Muscle of back (tissue), 11 donors: ENCODE measurements around the gene RILPL1. TPM values are rescaled to one million over a fixed set of nuclear protein-coding genes. Genes with fewer than 3 reads are reported as not detected.
"Not testable (repeated sequence)": the region's sequence is repeated elsewhere in the genome, so short reads cannot be mapped to it uniquely, and the experiment has no call there.

Experiments
- DNase-seq, 3 donors: peaks; one replicate each; pipeline versions ENCODE4 v3.0.0 to v3.0.0-alpha.2; 2013
- polyA plus RNA-seq, 10 donors: library from polyadenylated mRNA; unstranded; fragments of 120-200 nt; gene quantifications; one replicate each; pipeline ENCODE4 v1.2.1, GENCODE V29; 2013; ENCODE audit not compliant: insufficient read length in 10 of 10

The RILPL1 gene
- polyA plus RNA-seq, 10 donors, result 27.0 to 36.1 (median 28.9) TPM

DNA sequence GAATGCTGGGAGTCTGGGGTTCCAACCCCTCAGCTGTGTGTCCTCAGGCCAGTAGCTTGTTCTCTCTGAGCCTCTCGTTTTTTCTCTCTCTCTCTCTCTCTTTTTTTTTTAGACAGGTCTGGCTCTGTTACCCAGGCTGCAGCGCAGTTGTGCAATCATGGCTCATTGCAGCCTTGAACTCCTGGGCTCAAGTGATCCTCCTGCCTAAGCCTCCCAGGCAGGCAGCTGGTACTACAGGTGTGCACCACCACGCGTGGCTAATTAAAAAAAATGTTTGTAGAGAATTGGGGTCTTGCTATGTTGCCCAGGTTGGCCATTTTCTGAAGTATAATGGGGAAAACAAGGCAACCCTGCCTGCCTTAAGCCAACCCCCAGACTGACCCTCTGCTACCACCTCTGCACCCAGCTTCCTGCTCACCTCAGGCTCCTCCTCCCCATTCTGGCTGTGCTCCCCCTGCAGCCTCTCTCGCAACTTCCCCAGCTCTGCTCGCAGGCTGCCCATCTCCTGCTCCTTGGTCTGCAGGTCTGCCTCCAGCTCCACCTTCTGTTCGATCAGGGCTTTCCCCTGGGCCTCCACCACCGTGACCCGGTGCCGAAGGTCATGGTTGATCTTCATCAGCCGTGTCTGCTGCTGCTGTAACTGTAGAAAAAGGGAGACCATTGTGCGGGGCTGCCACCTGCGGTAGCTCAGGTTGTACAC is 35.2 kb downstream of the RILPL1 start:
- DNase-seq, result no peak

DNA sequence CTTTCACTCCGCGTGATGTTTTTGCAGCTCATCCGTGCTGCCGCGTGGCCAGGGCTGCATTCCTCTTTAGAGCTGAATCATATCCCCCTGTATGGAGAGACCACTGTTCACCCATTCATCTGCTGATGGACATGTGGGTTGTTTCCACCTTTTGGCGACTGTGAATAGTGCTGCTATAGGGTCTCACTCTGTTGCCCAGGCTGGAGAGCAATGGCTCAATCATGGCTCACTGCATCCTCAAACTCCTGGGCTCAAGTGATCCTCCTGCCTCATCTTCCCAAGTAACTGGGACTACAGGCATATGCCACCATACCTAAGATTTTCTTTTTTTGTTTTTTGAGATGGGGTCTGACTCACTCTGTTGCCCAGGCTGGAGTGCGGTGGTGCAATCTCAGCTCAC is 36.5 kb downstream of the RILPL1 start:
- no peak for DNase-seq

DNA sequence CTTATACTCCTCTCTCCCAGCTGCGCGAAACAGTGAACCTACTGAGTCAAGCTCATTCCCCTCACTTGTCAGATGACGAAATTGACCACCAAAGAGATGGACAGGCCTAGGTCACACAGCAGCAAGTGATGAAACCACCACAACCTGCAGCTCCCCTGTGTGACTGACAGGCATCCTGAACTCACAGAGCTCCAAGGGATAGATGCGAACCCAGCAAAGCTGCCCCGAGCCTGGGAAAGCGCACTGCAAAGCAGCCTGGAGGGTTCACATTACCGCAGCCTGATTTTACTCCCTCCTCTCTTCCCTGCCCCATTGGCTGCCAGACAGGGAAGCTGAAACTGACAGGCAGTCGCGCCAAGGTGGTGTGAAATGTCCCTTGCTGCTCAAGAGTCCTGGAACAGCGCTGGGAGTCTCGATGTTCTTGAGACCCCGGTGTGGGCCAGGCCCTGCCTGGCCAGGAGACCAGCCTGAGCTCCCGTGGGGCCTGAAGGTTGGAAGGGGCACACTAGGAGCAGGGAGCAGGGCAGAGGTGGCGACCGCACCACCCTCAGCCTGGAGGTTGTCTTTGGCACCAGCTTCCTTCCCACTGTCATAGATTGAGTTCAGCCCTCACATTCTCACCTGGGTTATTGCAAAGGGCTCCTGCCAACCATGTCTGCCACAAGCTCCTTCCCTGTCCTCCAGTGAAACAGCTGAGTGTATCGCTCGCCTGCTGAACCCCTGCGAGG is 39.2 kb downstream of the RILPL1 start:
- no peak for DNase-seq

DNA sequence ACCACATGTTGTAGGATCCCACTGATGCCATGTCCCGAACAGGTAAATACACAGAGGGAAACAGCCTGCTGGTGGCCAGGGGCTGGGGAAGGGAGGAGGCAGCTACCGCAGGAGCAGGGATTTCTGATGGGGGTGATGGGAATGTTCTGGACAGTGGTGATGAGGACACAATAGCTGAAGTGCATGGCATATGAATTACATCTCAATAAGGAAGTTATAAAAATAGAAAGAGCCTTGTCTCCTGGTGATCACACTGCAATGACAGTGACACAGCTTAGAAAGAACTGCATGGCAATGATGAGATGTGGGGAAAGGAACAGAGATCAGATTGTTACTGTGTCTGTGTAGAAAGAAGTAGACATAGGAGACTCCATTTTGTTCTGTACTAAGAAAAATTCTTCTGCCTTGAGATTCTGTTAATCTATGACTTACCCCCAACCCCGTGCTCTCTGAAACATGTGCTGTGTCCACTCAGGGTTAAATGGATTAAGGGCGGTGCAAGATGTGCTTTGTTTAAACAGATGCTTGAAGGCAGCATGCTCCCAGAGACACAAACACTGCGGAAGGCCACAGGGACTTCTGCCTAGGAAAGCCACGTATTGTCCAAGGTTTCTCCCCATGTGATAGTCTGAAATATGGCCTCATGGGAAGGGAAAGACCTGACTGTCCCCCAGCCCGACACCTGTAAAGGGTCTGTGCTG is 41.0 kb downstream of the RILPL1 start:
- DNase-seq, result not testable (repeated sequence)

DNA sequence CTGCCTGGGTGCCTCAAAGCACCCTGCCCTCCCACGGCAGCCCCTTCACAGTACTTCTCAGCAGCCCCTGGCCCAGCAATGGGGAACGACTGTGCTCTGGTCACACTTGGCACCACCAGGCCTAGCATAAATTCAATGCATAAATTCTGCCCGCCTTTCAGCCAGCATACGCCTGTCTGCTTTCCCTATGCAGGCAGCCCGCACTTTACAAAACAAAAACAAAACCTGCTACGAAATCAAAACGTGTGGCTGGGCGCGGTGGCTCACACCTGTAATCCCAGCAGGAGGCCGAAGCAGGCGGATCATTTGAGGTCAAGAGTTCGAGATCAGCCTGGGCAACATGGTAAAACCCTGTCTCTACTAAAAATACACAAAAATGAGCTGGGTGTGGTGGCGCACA is 42.0 kb downstream of the RILPL1 start:
- DNase-seq, result no peak

DNA sequence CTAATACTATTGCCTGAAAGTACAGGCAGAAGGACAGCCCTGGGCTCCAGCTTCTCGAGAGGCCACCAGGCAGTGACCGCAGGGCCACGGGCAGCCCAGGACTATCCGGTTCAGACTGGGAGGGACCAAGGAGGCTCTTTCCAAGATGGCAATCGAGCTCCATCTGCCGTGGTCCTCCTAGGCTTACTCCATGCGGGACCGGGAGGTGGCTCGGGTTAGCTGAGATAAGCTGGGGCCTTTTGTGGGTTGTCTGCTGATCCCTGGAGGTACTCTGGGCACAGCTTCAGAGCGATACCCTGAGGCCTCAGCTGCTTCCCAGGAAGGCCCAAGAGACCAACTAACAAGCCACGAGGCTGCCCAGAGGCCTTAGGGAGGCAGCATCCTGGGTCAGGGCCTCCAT is 42.5 kb downstream of the RILPL1 start:
- no peak for DNase-seq

DNA sequence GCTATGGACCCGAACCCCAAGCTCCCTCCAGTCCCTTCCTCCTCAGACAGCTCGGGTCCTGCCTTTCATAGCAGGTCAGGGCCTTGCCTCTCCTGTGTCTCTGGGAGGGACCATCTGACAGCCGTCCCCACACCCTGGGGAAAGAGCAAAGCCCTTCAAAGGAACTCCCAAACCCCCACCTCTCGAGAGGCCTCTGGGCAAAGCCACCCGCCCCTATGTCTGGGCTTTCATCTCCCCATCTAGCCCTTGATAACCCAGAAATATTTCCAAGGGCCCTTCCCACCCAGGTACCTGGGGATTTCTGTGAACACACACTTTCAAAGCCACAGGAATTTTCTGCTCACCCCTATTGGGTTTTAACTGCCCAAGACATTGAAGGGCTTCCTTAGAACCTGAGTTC is 43.4 kb downstream of the RILPL1 start:
- DNase-seq, result no peak

DNA sequence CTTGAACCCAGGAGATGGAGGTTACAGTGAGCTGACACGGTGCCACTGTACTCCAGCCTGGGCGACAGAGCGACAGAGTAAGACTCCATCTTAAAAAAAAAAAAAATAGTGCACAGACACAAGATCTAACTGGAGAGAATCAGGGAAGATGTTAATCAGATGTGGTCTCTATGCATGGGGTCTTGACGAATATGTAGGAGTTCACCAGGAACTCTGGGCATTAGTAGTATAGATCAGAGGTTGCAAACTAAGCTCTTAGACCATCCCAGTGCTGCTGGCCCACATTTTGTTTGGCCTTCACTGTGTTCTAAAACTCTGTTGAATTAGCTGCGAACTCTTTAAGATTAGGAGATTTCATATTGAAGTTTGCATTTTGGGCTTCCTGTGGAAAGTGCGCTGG is 43.9 kb downstream of the RILPL1 start:
- no peak for DNase-seq

DNA sequence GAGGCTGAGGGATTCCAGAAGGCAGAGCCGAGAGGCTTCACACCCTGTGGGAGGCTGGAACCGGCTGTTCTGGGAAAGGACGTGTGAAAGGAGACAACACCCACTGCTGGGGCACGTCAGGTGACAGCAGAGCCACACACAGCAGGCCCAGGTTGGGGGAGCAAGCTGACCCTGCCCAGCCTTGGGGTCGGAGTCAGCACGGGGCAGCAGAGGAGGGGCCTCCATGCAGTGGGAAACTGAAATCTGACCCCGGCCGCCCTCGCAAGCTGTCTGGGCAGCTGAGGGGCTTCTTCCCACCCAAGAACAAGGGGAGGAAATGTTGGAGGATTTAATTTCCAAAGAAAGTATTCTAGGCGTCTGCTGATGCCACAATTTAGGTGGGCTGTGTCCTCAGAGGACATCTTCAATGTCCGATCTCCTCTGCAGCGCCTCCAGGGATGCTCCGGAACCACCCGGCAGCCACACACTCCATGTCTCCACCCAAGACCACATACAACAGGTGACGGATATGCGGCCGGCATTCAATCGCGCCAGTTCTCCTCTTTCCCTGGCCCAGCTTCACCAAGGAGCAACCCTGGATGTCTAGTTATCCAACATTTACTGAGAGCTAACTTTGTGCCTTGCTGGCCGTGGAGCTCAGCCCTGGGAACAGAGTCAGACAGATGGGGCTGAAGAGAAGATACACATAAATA is 44.8 kb downstream of the RILPL1 start:
- no peak for DNase-seq

DNA sequence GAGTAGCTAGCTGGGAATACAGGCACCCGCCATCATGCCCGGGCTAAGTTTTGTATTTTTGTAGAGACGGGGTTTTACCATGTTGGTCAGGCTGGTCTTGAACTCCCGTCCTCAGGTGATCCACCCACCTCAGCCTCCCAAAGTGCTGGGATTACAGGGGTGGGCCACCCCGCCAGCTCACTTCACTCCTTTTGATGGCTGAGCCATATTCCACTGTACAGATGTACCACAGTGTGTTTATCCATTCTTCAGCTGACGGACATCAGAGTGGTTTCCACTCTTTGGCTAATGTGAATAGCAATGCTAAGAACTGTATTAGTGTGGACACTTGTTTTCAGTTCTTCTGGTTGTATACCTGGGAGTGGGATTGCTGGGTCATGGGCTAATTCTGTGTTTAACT is 46.1 kb downstream of the RILPL1 start:
- DNase-seq, result no peak

DNA sequence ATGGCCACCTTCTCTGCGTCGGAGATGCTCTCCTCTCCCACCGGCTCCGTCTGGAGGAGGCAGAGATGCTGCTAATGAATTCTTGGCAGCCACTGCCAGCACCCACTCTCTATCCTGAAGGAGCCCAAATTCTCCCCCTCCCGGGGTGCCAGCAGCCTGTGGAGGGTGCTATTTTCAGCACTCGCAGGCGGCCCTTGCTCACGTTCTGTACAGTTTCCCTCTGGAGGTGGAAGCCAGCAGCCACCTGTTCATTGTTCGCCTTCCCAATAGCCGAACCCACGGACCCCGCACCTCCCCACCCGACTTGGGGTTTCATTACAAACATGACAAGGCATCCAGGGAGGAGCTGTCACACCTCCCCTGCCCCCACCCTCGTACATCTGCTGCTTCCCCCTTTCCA is 47.8 kb downstream of the RILPL1 start:
- no peak for DNase-seq

DNA sequence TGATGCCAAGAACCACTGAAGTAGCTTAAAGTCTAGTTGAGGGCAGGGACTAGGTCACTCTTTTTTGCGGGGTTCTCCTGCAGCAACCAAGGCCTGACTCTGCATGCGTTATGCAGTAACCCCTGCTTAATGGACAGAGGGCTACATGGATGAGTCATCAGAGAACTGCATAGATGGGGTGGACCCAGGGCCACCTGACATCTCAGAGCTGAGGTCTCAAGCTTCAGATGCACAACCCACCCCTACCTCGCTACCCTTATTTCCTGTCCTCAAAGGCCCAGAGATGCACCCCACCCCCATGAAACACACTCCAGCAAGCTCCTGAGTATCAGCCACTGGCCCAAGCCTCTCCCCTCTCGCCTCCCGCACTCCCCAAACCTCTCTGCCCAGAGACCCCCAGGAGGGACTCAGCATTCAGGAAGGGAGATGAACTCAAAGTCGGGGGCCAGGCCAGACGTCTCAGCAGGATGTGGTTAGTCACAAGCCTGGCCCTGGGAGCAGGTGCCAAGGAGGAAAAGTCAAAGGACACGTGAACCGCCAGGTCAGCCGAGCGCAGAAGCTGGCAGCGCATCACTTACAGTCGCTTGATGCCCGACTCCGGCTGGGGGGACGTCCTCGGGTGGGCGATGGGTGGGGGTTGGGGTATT is 49.8 kb downstream of the RILPL1 start:
- DNase-seq, result no peak

DNA sequence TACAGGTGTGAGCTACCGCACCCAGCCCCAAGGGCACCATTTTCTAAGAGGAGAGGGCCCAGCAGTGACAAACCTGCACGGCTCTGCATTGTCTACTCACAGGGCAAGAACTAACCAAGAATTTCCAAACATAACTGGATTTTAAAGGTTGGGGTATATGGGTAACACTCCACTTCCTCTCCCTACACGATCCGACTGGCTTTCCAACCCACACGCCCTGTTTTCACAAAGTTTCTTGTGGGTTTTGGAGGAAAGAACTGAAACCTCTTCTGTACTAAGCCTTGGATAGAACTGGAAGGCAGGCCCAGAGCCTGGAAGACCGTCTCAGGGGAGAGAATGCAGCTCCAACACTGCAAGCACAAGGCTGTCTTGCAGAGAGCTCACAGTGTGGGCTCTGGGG is 50.6 kb downstream of the RILPL1 start:
- DNase-seq, result no peak

DNA sequence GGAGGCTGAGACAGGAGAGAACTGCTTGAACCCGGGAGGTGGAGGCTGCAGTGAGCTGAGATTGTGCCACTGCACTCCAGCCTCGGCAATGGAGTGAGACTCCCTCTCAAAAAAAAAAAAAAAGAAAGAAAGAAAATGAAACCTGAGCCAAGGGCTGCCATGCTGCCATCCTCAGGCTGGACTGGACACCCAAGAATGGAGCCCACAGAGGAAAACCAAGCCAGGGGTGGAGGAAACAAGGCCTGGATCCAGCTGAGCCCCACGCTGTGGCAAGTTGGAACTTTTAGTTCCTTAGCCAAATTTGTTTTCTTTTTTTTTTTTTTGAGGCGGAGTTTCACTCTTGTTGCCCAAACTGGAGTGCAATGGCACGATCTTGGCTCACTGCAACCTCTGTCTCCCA is 52.3 kb downstream of the RILPL1 start:
- not testable (repeated sequence) for DNase-seq

DNA sequence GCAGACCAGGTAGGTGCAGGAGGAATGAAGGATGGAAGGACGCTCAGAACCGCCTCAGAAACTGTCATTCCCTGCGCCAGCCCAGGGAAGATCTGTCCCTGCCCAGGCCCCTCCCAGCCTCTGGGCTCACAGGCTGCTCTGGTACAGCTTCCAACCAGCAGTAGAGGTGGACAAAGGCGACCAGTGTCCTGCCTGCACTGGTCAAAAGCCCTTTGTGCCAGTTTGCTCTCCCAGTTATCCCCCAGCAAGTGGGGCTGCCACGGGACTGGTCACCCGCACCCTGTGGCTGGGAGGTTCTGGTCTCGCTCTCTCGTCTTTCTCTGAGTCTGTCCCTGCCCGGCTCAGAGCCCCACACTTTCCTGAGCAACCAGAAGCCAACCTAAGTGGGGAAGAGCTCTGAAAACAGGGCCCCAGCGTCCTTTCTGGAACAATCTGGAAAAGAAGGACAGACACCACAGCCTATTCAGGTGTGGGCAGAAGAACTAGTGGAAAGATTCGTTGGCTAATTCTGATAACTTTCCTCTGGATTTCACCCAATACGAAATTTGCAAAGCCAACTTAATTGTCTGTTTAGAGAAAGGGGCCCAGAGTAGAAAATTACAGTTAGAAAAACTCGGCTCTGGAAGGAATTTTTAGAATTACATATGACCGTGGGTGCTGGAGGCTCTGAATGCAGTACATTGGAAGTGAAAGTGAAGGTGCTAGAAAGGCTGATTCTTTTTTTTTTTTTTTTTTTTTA is 53.9 kb downstream of the RILPL1 start:
- DNase-seq, result no peak

DNA sequence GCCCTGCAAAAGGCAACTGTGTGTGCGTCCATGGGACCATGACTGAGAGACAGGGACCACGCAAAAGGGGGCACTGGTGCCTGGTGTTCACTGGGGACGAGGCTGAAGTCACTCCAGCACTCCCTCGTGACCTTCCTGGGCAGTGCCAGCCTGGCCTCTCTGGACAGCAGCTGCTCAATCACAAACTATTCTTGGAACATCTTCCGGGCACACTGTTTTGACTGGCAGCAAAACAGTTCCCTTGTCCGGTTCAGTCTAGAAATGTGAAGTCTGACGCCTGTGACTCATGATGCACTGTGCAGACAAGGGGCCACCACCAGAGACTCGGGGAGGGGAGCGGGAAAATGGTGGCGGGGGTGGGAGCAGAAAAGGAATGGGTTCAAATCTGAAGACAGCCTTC is 54.8 kb downstream of the RILPL1 start:
- DNase-seq, result peak; percentile 30 to 63 (median 51)

DNA sequence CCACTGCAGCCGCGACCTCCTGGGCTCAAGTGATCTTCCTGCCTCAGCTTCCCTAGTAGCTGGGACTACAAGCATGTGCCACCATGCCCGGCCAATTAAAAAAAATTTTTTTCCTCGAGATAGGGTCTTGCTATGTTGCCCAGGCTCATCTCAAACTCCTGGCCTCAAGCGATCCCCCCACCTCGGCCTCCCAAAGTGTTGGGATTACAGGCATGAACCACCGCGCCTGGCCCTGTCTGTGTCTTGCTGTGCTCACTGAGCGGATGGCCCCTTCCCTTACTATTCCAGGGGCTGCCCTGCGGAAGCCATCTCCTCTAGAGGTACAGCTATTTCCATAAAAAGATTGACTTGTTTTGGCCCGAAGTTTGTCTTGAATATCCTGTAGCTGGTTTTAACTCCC is 55.5 kb downstream of the RILPL1 start:
- DNase-seq, result no peak

DNA sequence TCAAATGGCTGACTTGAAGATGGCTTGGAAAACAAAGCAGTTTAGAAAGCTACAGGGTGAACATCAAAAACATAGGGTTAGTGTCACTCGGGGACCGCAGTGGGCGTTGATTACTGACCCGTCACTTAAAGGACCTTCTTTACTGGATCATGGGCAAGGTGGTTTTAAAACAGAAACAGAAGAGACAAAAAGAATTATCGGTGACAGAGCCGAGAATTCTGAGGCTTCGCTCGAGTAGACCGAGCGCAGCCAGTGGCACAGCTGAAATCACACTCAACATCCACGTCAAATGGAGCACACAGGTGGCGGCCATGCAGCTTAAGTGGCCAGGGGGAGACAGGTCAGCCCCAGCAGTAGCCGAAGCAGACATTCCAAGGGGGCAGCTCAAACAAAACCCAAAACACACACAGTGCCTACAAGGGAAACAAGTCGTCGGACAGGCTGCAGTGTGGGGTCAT is 58.2 kb downstream of the RILPL1 start:
- no peak for DNase-seq

DNA sequence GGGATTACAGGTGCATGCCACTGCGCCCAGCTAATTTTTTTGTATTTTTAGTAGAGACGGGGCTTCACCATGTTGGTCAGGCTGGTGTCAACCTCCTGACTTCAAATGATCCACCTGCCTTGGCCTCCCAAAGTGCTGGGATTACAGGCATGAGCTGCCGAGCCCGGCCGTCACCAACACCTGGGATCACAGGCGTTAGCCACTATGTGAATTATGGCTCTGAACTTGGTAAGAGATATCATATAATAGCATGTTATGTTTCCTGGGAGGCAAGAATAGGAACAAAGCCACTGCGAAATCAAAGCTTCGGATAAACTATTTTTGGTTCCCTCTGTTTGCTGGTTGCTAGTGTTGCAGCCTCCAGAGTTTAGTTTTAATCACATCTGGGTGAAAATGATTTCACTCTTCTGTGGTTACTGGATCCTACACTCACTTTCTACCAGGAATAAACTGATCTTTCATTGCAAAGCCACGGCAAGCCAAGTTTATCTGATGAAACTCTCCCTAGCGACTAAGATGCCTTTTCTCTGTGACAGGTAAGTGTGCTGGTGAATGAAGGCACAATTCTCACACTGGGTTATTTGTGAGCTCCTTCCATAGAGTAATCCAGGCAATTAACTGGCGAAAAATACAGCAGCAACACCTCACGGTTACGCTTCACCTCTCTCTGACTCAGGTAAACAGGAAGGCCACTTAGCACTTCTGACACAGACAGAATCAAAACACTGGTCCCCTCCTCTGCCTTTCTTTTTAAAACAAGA is 58.9 kb downstream of the RILPL1 start:
- DNase-seq, result no peak

DNA sequence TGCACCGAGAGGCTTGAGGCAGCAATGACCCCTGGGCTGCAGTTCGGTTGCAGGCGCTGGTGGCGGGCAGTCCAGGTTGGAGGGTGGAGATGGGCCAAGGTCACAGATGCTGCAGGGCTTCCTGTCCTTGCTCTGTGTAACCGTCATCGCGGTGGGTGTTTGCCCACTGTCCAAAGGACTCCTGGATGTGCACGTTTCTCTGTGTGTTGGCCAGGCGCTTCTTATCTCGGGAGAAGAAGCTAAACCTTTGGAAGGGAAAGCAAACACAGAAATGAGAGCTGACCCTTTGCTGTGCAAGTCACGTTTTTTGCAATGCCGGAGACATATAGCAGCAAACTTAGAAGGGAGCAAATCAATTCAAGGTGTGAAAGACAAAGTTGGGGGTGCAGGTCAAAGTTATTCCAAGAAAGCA is 61.1 kb downstream of the RILPL1 start:
- no peak for DNase-seq
